UCSD-AML1 (cell line): ENCODE data around the gene DMBT1.

Source experiments
- DNase-seq: peaks from one replicate; lab custom pipeline; 2025; ENCODE audit not compliant: unreplicated experiment; lab: John Stamatoyannopoulos, UW

The DMBT1 gene

GRCh38 chr10:122643931-122644534, 83.5 kb downstream of the DMBT1 start:
- no peak for DNase-seq

- DNase-seq = no peak
Measured at GRCh38 chr10:122646511-122647382, 86.2 kb downstream of the DMBT1 start.

GRCh38 chr10:122647383-122647968, 86.9 kb downstream of the DMBT1 start:
- no peak for DNase-seq

- DNase-seq = peak; percentile 40
Measured at GRCh38 chr10:122648599-122649428, 88.3 kb downstream of the DMBT1 start.

DNA sequence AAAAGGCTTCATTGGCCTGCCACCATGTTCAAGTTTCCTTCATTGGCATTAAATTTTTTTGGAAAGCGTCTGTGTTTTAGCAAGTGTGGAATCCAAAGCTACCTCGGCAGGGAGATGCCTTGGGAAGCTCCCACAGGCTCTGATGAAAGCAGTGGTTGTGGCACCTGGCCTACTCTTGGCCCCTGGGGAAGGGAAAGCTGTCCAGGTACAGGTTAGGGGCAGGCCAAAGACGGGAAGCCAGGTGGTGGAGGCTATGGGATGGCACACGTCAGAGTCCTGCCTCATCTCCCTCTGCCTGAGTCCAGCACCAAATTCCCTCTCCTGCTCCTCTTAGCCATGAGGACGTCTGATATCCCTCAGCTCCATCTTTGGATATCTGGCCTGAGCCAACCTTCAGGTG, 89.3 kb downstream of the DMBT1 start:
- DNase-seq = no peak

DNA sequence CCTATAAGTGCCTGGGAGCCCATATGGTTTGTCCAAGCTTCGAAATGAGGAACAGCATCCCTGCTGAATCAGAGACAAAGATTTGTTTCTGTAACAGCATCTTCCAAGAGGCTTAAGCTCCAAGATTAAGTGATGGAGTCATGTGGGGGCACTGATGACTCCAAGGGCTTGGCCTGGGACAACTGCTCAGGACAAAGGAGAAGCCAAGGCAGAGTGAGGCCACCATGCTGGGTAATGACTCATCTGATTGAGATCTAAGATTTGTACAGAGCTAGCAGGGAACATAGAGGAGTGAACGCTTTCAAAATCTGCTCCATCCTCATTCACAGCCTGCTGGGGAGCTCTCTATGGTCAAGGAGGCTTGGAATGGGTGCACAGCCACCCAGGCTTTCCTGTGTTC, 89.8 kb downstream of the DMBT1 start:
- no peak for DNase-seq

DNA sequence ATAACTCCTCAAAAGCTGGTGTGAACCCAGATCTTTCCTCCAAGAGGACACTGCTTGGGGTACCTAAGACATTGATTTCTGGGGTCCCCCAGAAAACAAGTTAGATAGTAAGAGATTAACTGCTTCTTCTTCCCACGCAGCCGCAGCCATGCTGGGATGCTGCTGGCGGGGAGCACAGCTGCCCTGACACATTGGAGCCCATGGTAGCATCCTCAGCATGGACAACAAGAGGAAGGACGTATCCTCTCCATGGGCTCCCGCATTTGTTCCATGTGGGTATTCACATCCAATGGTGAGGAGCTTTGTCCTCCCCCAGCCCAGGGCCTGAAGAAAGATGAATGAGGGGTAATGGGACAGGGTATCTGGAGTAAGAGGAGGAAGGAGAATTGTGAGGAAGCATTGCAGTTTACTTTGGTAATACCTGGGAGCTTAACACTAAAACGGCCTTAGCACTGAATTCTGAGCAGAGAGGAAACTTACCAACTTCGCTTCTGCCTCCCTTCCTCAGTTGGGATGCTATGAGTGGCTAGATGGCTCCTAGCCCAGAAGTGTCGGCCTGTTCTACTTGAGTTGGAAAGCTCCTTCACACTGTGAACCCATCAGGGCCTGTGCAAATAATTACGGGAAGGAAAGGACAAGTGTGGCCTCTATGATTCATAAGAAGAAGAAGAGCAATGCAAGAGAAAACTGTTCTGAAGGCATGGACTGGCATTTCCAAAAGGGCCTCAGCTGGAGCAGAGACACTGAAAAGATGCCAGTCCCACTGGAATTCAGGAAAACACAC, 95.2 kb downstream of the DMBT1 start:
- DNase-seq = no peak

- no peak for DNase-seq
Measured at GRCh38 chr10:122656308-122656705, 95.8 kb downstream of the DMBT1 start.

DNA sequence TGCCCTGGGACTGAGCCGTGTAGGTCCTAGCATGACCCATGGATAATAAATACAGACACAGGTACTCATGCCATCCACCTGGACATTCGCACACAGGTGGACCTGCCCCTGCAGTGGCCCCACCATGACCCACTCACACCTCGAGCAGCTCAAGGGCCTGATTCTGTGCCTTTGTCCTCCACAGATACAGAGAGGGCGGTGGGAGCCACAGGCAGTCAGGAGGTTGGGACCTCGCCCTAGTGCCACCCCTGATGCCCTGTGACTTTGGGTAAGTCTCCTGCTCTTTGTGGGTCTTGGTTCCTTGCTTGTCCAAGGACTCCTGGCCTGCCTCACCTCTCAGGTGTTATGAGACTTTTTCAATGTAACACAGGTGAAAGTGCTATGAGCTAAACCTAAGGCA, 96.2 kb downstream of the DMBT1 start:
- no peak for DNase-seq

- no peak for DNase-seq
Measured at GRCh38 chr10:122657255-122657654, 96.7 kb downstream of the DMBT1 start.

DNA sequence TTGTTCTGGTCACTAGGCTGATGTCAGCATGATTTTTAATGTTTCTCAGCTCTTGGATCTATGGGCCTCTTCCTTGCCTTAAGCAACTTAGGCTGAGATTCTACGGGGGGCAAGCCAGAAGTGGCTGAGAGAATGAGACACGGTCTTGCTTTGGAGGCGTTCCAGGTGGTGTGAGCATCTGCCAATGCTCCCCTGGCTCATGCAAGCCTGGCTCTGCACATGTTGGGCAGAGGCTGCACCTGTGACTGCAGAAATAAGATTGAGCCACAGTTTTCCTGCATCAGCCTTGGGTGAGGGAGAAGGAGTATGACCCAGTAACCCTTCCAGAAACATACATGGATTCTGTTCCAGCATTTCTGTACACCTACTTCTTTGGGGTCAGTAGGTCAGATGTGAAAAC, 97.2 kb downstream of the DMBT1 start:
- no peak for DNase-seq

GRCh38 chr10:122658356-122659049, 97.9 kb downstream of the DMBT1 start:
- DNase-seq = no peak

DNA sequence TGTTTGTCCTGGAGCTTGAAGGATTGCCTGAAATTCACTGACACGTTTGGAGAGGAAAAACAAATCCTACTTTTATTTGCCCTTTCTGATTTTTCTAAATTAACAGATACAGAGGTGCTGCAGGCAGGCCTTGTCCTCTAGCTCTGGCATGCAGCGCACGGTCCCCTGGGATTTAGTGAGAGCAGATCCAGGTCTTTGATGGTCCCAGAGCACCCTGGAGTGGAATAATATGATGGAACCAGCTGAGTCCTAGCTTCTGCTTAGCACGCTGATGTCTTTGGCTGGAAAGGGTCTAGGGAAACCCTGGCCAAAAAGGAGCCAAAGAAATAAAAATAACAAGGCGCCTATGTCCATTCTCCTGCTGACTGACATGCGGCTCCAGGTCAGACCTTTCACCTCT, 98.6 kb downstream of the DMBT1 start:
- DNase-seq = no peak

GRCh38 chr10:122659651-122660050, 99.1 kb downstream of the DMBT1 start:
- no peak for DNase-seq

GRCh38 chr10:122660696-122661095, 100.1 kb downstream of the DMBT1 start:
- DNase-seq = no peak

- no peak for DNase-seq
Measured at GRCh38 chr10:122662231-122662630, 101.7 kb downstream of the DMBT1 start.

GRCh38 chr10:122663516-122664130, 103.1 kb downstream of the DMBT1 start:
- DNase-seq = no peak

- DNase-seq = no peak
Measured at GRCh38 chr10:122664501-122664900, 103.9 kb downstream of the DMBT1 start.

DNA sequence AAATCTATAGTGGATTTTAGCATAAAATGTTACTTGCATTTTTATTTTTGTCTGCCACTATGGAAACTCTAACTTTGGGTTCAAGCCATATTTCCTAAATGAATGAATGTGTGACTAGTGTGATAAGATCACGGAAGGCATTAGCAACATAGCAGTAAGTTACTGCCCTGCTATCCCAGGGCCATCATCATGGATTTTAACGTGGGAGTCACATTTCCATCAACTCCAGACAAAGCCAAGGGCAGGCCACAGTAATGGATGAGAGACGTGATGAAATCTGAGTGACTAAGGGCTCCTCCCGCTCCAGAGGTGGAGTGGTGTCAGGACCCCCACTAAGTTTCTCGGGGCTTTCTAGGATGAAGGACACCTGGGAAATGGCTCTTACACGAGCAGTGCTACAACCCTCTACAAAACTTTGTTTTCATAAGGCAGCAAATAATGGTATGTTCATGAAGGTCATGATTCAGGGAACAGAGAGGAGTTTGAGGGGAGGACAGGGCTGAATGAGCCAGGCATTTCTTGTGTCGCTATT, 104.8 kb downstream of the DMBT1 start:
- no peak for DNase-seq
